Liver (tissue), 9 donors: ENCODE results near the gene SF3B1. TPM values are rescaled to one million over a fixed set of nuclear protein-coding genes. Genes with fewer than 3 reads are reported as not detected.
"Not testable (repeated sequence)": the region's sequence is repeated elsewhere in the genome, so short reads cannot be mapped to it uniquely, and the experiment has no call there.

ENCODE experiments used
- DNase-seq: peaks from one replicate; pipeline ENCODE4 v3.0.0-alpha.2; 2017; ENCODE audit warnings: low spot score
- H3K27ac ChIP-seq, 2 donors: one replicate each; pipeline ENCODE4 v1.7.0; 2013; ENCODE audit warnings: inconsistent platforms in 2 of 2, low read length in 2 of 2, control low read depth in 1 of 2, low read depth in 1 of 2, mild to moderate bottlenecking in 1 of 2
- H3K27me3 ChIP-seq, 4 donors: one replicate each; pipeline versions ENCODE4 v1.6.1 to v1.7.0; 2013; ENCODE audit warnings: low read length in 3 of 4, inconsistent platforms in 1 of 4, mild to moderate bottlenecking in 1 of 4, moderate library complexity in 1 of 4; ENCODE audit not compliant: control insufficient read depth in 4 of 4, insufficient read depth in 4 of 4
- H3K36me3 ChIP-seq, 4 donors: one replicate each; pipeline versions ENCODE4 v1.6.1 to v1.7.0; 2013; ENCODE audit warnings: low read length in 3 of 4, mild to moderate bottlenecking in 3 of 4, low read depth in 1 of 4, moderate library complexity in 1 of 4; ENCODE audit not compliant: control insufficient read depth in 4 of 4, insufficient read depth in 3 of 4
- H3K4me1 ChIP-seq, 4 donors: one replicate each; pipeline versions ENCODE4 v1.6.1 to v1.7.0; 2013; ENCODE audit warnings: low read length in 3 of 4, mild to moderate bottlenecking in 3 of 4, moderate library complexity in 1 of 4; ENCODE audit not compliant: control insufficient read depth in 4 of 4, insufficient read depth in 4 of 4
- H3K4me3 ChIP-seq, 3 donors: one replicate each; pipeline versions ENCODE4 v1.6.1 to v1.7.0; 2013; ENCODE audit warnings: low read length in 3 of 3, control low read depth in 1 of 3, low read depth in 1 of 3, mild to moderate bottlenecking in 1 of 3
- H3K9ac ChIP-seq, 2 donors: one replicate each; pipeline ENCODE4 v1.7.0; 2013; ENCODE audit warnings: low read length in 2 of 2, mild to moderate bottlenecking in 2 of 2, moderate library complexity in 2 of 2, control low read depth in 1 of 2, low read depth in 1 of 2
- H3K9me3 ChIP-seq, 4 donors: one replicate each; pipeline versions ENCODE4 v1.6.1 to v1.7.0; 2013; ENCODE audit warnings: low read length in 3 of 4; ENCODE audit not compliant: control insufficient read depth in 4 of 4
- ATF3 ChIP-seq: IDR thresholded peaks from 2 replicates; pipeline ENCODE4 v1.6.1; 2016; ENCODE audit warnings: antibody characterized with exemption
- EGR1 ChIP-seq, 2 donors: IDR thresholded peaks; 2 replicates each; pipeline ENCODE4 v1.6.1; 2016 to 2018; ENCODE audit warnings: antibody characterized with exemption in 2 of 2, low read depth in 2 of 2
- FOXA1 ChIP-seq: IDR thresholded peaks from 2 replicates; pipeline ENCODE4 v1.6.1; 2016; ENCODE audit warnings: antibody characterized with exemption
- FOXA2 ChIP-seq: IDR thresholded peaks from 2 replicates; pipeline ENCODE4 v1.6.1; 2016; ENCODE audit warnings: antibody characterized with exemption
- HNF4A ChIP-seq, 2 donors: conservative IDR thresholded peaks; 2 replicates each; pipeline ENCODE4 v1.6.1; 2016; ENCODE audit warnings: antibody characterized with exemption in 2 of 2, mild to moderate bottlenecking in 2 of 2
- HNF4G ChIP-seq: IDR thresholded peaks from 2 replicates; pipeline ENCODE4 v1.6.1; 2016; ENCODE audit warnings: antibody characterized with exemption
- MAX ChIP-seq: IDR thresholded peaks from 2 replicates; pipeline ENCODE4 v1.6.1; 2016; ENCODE audit warnings: antibody characterized with exemption
- RAD21 ChIP-seq, 2 donors: IDR thresholded peaks; 2 replicates each; pipeline ENCODE4 v1.6.1; 2016; ENCODE audit warnings: antibody characterized with exemption in 2 of 2, mild to moderate bottlenecking in 2 of 2
- REST ChIP-seq: IDR thresholded peaks from 2 replicates; pipeline ENCODE4 v1.6.1; 2016; ENCODE audit warnings: antibody characterized with exemption, mild to moderate bottlenecking
- RXRA ChIP-seq, 2 donors: IDR thresholded peaks; 2 replicates each; pipeline ENCODE4 v1.6.1; 2017 to 2018; ENCODE audit warnings: antibody characterized with exemption in 2 of 2, mild to moderate bottlenecking in 1 of 2
- SP1 ChIP-seq: IDR thresholded peaks from 2 replicates; pipeline ENCODE4 v1.6.1; 2018; ENCODE audit warnings: antibody characterized with exemption, mild to moderate bottlenecking
- TAF1 ChIP-seq: conservative IDR thresholded peaks from 2 replicates; pipeline ENCODE4 v1.6.1; 2016; ENCODE audit warnings: antibody characterized with exemption, mild to moderate bottlenecking
- YY1 ChIP-seq: IDR thresholded peaks from 2 replicates; pipeline ENCODE4 v1.6.1; 2016; ENCODE audit warnings: antibody characterized with exemption, mild to moderate bottlenecking
- ZBTB33 ChIP-seq: IDR thresholded peaks from 2 replicates; pipeline ENCODE4 v1.6.1; 2016; ENCODE audit warnings: antibody characterized with exemption
- WGBS: extraction: QIAGEN DNeasy Blood & Tissue Kit; methylation state at CpG from one replicate; pipeline ENCODE4 v1.1.7; 2013; 5-methylcytosine and 5-hydroxymethylcytosine counted together
- polyA plus RNA-seq, 2 donors: library from polyadenylated mRNA; stranded (reverse) in 1 of 2; unstranded in 1 of 2; fragments of 200-250 nt in 1 of 2; fragments of >200 nt in 1 of 2; fragmentation: Nextera tagmentation in 1 of 2; extraction: Ambion mirVana in 1 of 2; gene quantifications; one replicate each; pipeline versions ENCODE4 v1.2.1 to v1.2.3, GENCODE V29; 2013 to 2015
- total RNA-seq, 2 donors: library from RNA; depleted of rRNA; stranded (reverse); fragments of >200 nt; gene quantifications; one replicate each; pipeline ENCODE4 v1.2.3, GENCODE V29; 2014
- donor health status: healthy.
- donor health status: healthy.
- donor health status: healthy.
- donor health status: healthy.
- donor health status: healthy.

Gene SF3B1
- total and polyA plus RNA-seq, 4 donors: 44.1 to 180 (median 139) TPM

- Histone ChIP-seq H3K9ac (no peak overlapping the region), H3K4me3 (no peak overlapping the region), H3K9me3 (no peaks in the 10 kb centered on the region), H3K36me3 (no peaks in the 10 kb centered on the region), H3K4me1 (no peaks in the 10 kb centered on the region), H3K27me3 (no peaks in the 10 kb centered on the region), H3K27ac (no peak overlapping the region)
- TF ChIP-seq ZBTB33 (no peak), MAX (no peak), RXRA (IDR thresholded peaks at IDR 0.05) (no peak), YY1 (no peak), HNF4G (no peak), RAD21 (IDR thresholded peaks at IDR 0.05) (no peak), REST (no peak), ATF3 (no peak), EGR1 (IDR thresholded peaks at IDR 0.05; ENCODE audit: low read depth in 2 of 2) (no peak)
- WGBS: 89% methylated on average over 5 of the region's 5 CpGs
- DNase-seq: no peak
These were observed 88.9 kb downstream of the SF3B1 start for GRCh38 chr2:197345846-197346370.

GRCh38 chr2:197343968-197344367 is 90.9 kb downstream of the SF3B1 start:
- not testable (repeated sequence) for H3K4me1 ChIP-seq, H3K36me3 ChIP-seq, H3K9me3 ChIP-seq, H3K4me3 ChIP-seq, H3K27me3 ChIP-seq, H3K27ac ChIP-seq, H3K9ac ChIP-seq, DNase-seq
- 87% methylated on average over 5 of the region's 5 CpGs for WGBS

- WGBS: 88% methylated on average over 5 of the region's 5 CpGs
- Histone ChIP-seq H3K9ac (no peak overlapping the region), H3K36me3 (no peaks in the 10 kb centered on the region), H3K9me3 (no peaks in the 10 kb centered on the region), H3K4me3 (no peak overlapping the region), H3K27ac (no peak overlapping the region), H3K27me3 (no peaks in the 10 kb centered on the region), H3K4me1 (no peaks in the 10 kb centered on the region)
- DNase-seq: no peak
- no peak for TF ChIP-seq FOXA1
- TF ChIP-seq RXRA (IDR thresholded peaks at IDR 0.05): no peak
- no peak for TF ChIP-seq RAD21 (IDR thresholded peaks at IDR 0.05)
- TF ChIP-seq FOXA2: no peak
- no peak for TF ChIP-seq EGR1 (IDR thresholded peaks at IDR 0.05; ENCODE audit: low read depth in 2 of 2)
- TF ChIP-seq TAF1: no peak
- no peak for TF ChIP-seq MAX
- no peak for TF ChIP-seq ZBTB33
- TF ChIP-seq ATF3: no peak
- TF ChIP-seq REST: no peak
- TF ChIP-seq SP1: no peak
- TF ChIP-seq YY1: no peak
- no peak for TF ChIP-seq HNF4A (conservative IDR thresholded peaks at IDR 0.05)
These were observed 94.2 kb downstream of the SF3B1 start for GRCh38 chr2:197340591-197340990.
